Measurements from ENCODE around the gene FIGN.

FIGN gene

DNA sequence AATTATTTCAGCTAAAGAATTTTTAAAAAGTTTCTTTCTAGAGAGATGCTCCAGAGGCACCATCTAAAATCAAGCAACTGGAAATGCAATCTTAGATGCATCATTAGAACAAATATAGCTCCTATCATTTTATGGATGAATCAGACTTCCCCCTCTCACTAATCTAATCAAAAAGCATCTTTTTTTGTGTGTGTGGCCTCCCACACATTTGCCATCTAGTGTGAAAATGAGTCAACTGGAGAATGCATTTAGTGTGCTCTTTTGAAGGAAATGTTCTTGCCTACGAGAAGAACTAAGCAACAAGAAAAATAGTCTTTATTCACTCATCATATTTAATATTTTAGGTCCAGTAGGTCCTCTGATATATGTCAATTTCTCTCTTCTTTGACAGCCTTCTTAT is 39.5 kb upstream of the FIGN start:
- TF ChIP-seq FOXP2 (optimal IDR thresholded peaks at IDR 0.05; ENCODE audit: borderline replicate concordance, extremely low read depth, extremely low read length, insufficient read depth) (no peak), SIN3A (IDR thresholded peaks at IDR 0.05; ENCODE audit: borderline replicate concordance, insufficient read depth, low read length) (no peak), POLR2AphosphoS5 (IDR thresholded peaks at IDR 0.05; ENCODE audit: low read depth, low read length) (no peak), TAF1 (IDR thresholded peaks at IDR 0.05; ENCODE audit: borderline replicate concordance, insufficient read depth, low read length) (no peak)
- TF ChIP-seq, protein P1, sequence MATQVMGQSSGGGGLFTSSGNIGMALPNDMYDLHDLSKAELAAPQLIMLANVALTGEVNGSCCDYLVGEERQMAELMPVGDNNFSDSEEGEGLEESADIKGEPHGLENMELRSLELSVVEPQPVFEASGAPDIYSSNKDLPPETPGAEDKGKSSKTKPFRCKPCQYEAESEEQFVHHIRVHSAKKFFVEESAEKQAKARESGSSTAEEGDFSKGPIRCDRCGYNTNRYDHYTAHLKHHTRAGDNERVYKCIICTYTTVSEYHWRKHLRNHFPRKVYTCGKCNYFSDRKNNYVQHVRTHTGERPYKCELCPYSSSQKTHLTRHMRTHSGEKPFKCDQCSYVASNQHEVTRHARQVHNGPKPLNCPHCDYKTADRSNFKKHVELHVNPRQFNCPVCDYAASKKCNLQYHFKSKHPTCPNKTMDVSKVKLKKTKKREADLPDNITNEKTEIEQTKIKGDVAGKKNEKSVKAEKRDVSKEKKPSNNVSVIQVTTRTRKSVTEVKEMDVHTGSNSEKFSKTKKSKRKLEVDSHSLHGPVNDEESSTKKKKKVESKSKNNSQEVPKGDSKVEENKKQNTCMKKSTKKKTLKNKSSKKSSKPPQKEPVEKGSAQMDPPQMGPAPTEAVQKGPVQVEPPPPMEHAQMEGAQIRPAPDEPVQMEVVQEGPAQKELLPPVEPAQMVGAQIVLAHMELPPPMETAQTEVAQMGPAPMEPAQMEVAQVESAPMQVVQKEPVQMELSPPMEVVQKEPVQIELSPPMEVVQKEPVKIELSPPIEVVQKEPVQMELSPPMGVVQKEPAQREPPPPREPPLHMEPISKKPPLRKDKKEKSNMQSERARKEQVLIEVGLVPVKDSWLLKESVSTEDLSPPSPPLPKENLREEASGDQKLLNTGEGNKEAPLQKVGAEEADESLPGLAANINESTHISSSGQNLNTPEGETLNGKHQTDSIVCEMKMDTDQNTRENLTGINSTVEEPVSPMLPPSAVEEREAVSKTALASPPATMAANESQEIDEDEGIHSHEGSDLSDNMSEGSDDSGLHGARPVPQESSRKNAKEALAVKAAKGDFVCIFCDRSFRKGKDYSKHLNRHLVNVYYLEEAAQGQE (IDR thresholded peaks at IDR 0.05; ENCODE audit: insufficient read depth in 1 of 2, low read depth in 2 of 2, low read length in 2 of 2), result no peak

DNA sequence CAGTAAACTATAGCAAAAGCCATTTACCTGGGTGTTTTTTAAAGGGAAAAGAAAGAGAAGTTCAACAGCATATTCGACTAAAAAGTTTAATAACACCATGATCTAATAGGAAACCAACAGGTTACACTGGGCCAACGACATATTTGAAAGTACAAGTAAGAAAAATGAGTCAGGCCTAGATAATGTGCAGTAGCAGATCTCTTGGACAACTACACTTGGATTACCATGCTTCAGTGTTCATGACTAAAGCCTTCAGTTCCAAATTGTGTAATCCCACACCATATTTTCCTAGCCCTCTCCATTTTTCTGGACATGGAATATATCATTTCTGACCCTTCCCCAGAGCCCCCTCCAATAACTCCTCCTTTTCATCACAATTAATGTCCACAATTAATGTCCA is 39.1 kb upstream of the FIGN start:
- TF ChIP-seq POLR2AphosphoS5 (IDR thresholded peaks at IDR 0.05; ENCODE audit: low read depth, low read length) (no peak), FOXP2 (optimal IDR thresholded peaks at IDR 0.05; ENCODE audit: borderline replicate concordance, extremely low read depth, extremely low read length, insufficient read depth) (no peak), TAF1 (IDR thresholded peaks at IDR 0.05; ENCODE audit: borderline replicate concordance, insufficient read depth, low read length) (no peak), SIN3A (IDR thresholded peaks at IDR 0.05; ENCODE audit: borderline replicate concordance, insufficient read depth, low read length) (no peak)
- TF ChIP-seq, protein P1 (IDR thresholded peaks at IDR 0.05; ENCODE audit: insufficient read depth in 1 of 2, low read depth in 2 of 2, low read length in 2 of 2), result no peak

DNA sequence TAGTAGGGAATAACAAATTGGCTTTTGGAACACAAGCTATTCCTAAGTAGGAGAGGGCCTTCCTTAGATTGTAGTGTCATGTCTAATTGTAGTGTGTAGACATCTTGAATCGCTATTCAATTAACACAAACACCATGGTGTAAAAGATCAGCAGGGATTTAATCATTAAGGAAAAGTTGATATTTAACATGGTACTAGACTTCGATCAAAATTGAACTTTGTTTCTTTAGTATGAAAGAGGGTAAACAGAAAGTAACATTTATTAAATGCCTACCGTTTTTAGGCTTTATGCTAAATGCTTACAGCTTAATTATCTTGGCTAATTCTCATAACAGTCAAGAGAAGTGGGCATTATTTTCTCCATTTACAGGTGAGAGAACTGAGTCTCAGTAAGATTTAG is 37.5 kb upstream of the FIGN start:
- TF ChIP-seq SIN3A (IDR thresholded peaks at IDR 0.05; ENCODE audit: borderline replicate concordance, insufficient read depth, low read length), result no peak
- no peak for TF ChIP-seq TAF1 (IDR thresholded peaks at IDR 0.05; ENCODE audit: borderline replicate concordance, insufficient read depth, low read length)
- TF ChIP-seq, protein P1 (IDR thresholded peaks at IDR 0.05; ENCODE audit: insufficient read depth in 1 of 2, low read depth in 2 of 2, low read length in 2 of 2), result no peak
- no peak for TF ChIP-seq POLR2AphosphoS5 (IDR thresholded peaks at IDR 0.05; ENCODE audit: low read depth, low read length)
- TF ChIP-seq FOXP2 (optimal IDR thresholded peaks at IDR 0.05; ENCODE audit: borderline replicate concordance, extremely low read depth, extremely low read length, insufficient read depth), result no peak

DNA sequence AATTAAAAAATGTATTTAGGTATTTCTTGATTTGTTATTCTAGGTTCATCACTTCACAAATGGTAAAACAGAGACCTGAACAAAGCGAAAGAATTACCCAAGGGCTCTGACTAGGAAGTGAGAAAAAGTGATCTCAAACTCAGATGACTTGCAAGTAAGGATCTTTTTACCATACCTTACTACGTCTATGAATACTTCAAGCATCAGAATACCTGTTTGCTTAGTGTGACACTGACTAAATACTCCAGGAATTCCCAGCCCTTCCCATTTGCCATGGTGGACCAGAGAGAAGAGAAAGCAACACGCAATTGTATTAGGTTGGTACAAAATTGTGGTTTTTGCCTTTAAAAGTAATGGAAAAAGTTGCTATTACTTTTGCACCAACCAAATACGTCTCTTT is 35.8 kb upstream of the FIGN start:
- TF ChIP-seq FOXP2 (optimal IDR thresholded peaks at IDR 0.05; ENCODE audit: borderline replicate concordance, extremely low read depth, extremely low read length, insufficient read depth), result no peak
- TF ChIP-seq SIN3A (IDR thresholded peaks at IDR 0.05; ENCODE audit: borderline replicate concordance, insufficient read depth, low read length), result no peak
- TF ChIP-seq, protein P1 (IDR thresholded peaks at IDR 0.05; ENCODE audit: insufficient read depth in 1 of 2, low read depth in 2 of 2, low read length in 2 of 2), result no peak
- TF ChIP-seq TAF1 (IDR thresholded peaks at IDR 0.05; ENCODE audit: borderline replicate concordance, insufficient read depth, low read length), result no peak
- no peak for TF ChIP-seq POLR2AphosphoS5 (IDR thresholded peaks at IDR 0.05; ENCODE audit: low read depth, low read length)

Data from PFSK-1 (cell line).